GM12801 (cell line): Measurements from ENCODE around the gene ZNF217.

Source experiments
- CTCF ChIP-seq: IDR thresholded peaks from one replicate; pipeline ENCODE4 v1.5.1; 2011; ENCODE audit warnings: control low read depth; ENCODE audit not compliant: insufficient read length; ENCODE audit errors: extremely low read depth

Gene ZNF217

GRCh38 chr20:53579581-53580375, 13.9 kb downstream of the ZNF217 start:
- TF ChIP-seq CTCF = no peak

- TF ChIP-seq CTCF = no peak
Measured at GRCh38 chr20:53579266-53579580, 14.4 kb downstream of the ZNF217 start.

GRCh38 chr20:53578492-53579222, 15.0 kb downstream of the ZNF217 start:
- TF ChIP-seq CTCF = no peak

GRCh38 chr20:53576586-53577318, 16.9 kb downstream of the ZNF217 start:
- TF ChIP-seq CTCF = no peak

GRCh38 chr20:53576195-53576580, 17.5 kb downstream of the ZNF217 start:
- TF ChIP-seq CTCF = no peak

GRCh38 chr20:53575481-53576194, 18.0 kb downstream of the ZNF217 start:
- no peak for TF ChIP-seq CTCF

GRCh38 chr20:53574819-53575218, 18.8 kb downstream of the ZNF217 start:
- no peak for TF ChIP-seq CTCF
